Stimulated activated CD4-positive, alpha-beta T cell treated with anti-CD3 and anti-CD28 coated beads, Interleukin-2, amount 100 ng/mL, for 24 hours (primary cell): Measurements from ENCODE around the gene KRT86.

Experiments used
- DNase-seq, 2 donors: peaks; one replicate each; pipeline ENCODE4 v3.0.0-alpha.2; 2020

Gene KRT86

GRCh38 chr12:52274521-52275120 lies at the start of gene KRT86:
Gene KRT86 (plus strand): TSS chr12:52274645. CDS start chr12:52301917, 27,272 bp downstream.
- no peak for DNase-seq

- no peak for DNase-seq
These were observed 48.7 kb upstream of the KRT86 start for GRCh38 chr12:52225752-52226151.

- no peak for DNase-seq
These were observed 48.0 kb upstream of the KRT86 start for GRCh38 chr12:52226446-52226845.

- no peak for DNase-seq
These were observed 46.8 kb upstream of the KRT86 start for GRCh38 chr12:52227606-52228166.

- DNase-seq, result no peak
These were observed 46.1 kb upstream of the KRT86 start for GRCh38 chr12:52228366-52228765.

GRCh38 chr12:52228931-52229330 lies 45.5 kb upstream of the KRT86 start:
- no peak for DNase-seq

- DNase-seq, result no peak
These were observed 44.6 kb upstream of the KRT86 start for GRCh38 chr12:52229836-52230343.

- no peak for DNase-seq
These were observed 43.8 kb upstream of the KRT86 start for GRCh38 chr12:52230364-52231281.

GRCh38 chr12:52231305-52232202 lies 42.9 kb upstream of the KRT86 start:
- no peak for DNase-seq

- DNase-seq, result no peak
These were observed 42.2 kb upstream of the KRT86 start for GRCh38 chr12:52232203-52232673.

GRCh38 chr12:52232674-52233461 lies 41.6 kb upstream of the KRT86 start, which contains the start of gene KRT7:
Gene KRT7 (plus strand): TSS chr12:52233243. CDS start chr12:52233297, 54 bp downstream.
- no peak for DNase-seq

GRCh38 chr12:52233462-52234207 lies 40.8 kb upstream of the KRT86 start:
- DNase-seq, result no peak

- DNase-seq, result no peak
These were observed 40.1 kb upstream of the KRT86 start for GRCh38 chr12:52234223-52234810.

- no peak for DNase-seq
These were observed 39.3 kb upstream of the KRT86 start for GRCh38 chr12:52235001-52235764.

- no peak for DNase-seq
These were observed 38.6 kb upstream of the KRT86 start for GRCh38 chr12:52235822-52236361.

GRCh38 chr12:52236386-52237050 lies 37.9 kb upstream of the KRT86 start:
- DNase-seq, result no peak

GRCh38 chr12:52238207-52238840 lies 36.1 kb upstream of the KRT86 start:
- DNase-seq, result no peak
